IMR-90 (cell line): Measurements from ENCODE around the gene EIF2AK2. TPM values are rescaled to one million over a fixed set of nuclear protein-coding genes. Genes with fewer than 3 reads are reported as not detected.

Source experiments
- ATAC-seq: fragments of 200-7000 bp; cut with Tn5 transposase; 2 replicates; pipeline ENCODE4 v1.9.1; 2020; ENCODE audit warnings: low read depth, mild to moderate bottlenecking, moderate library complexity
- BruUV-seq: library from RNA; stranded (reverse); fragments of 400-500 nt; replicated peaks from 2 replicates; lab custom pipeline; 2021; lab: Mats Ljungman, UMichigan
- CTCF ChIA-PET: fragments of 300-600 bp; formaldehyde crosslinking; extraction: SDS; loops from one replicate; lab custom pipeline; 2021; ENCODE audit warnings: antibody characterized with exemption; lab: Yijun Ruan, JAX
- POLR2A ChIA-PET: fragments of 300-600 bp; sonication (Branson Sonifier 250); formaldehyde crosslinking; loops from one replicate; lab custom pipeline; 2022; ENCODE audit warnings: antibody characterized with exemption; ENCODE audit not compliant: unreplicated experiment; lab: Charles Lee
- DNase-seq: peaks from one replicate; pipeline ENCODE4 v3.0.0; 2013
- H2AFZ ChIP-seq: replicated peaks from 2 replicates; pipeline ENCODE3; 2013; ENCODE audit warnings: low read length, mild to moderate bottlenecking; ENCODE audit not compliant: poor library complexity
- H2AK5ac ChIP-seq: 2 replicates; pipeline ENCODE4 v1.6.1; 2013; ENCODE audit warnings: low read depth, low read length, inconsistent platforms
- H2AK9ac ChIP-seq: replicated peaks from 2 replicates; pipeline ENCODE3; 2013; ENCODE audit warnings: mild to moderate bottlenecking, low read depth, low read length, moderate library complexity; ENCODE audit not compliant: poor library complexity
- H2BK120ac ChIP-seq: 2 replicates; pipeline ENCODE4 v1.6.1; 2013; ENCODE audit warnings: low read depth, low read length, inconsistent platforms
- H2BK15ac ChIP-seq: 3 replicates; pipeline ENCODE4 v1.6.1; 2013; ENCODE audit warnings: low read depth, low read length, inconsistent platforms
- H2BK20ac ChIP-seq: 2 replicates; pipeline ENCODE4 v1.6.1; 2013; ENCODE audit warnings: low read depth, mild to moderate bottlenecking, inconsistent platforms, low read length, moderate library complexity
- H2BK5ac ChIP-seq: 2 replicates; pipeline ENCODE4 v1.6.1; 2013; ENCODE audit warnings: mild to moderate bottlenecking, low read depth, low read length, inconsistent platforms; ENCODE audit not compliant: poor library complexity, severe bottlenecking
- H3K14ac ChIP-seq: replicated peaks from 2 replicates; pipeline ENCODE4 v1.6.1; 2013; ENCODE audit warnings: low read depth, low read length, inconsistent platforms
- H3K18ac ChIP-seq: 2 replicates; pipeline ENCODE4 v1.6.1; 2013; ENCODE audit warnings: low read depth, low read length, control low read depth
- H3K23ac ChIP-seq: 2 replicates; pipeline ENCODE4 v1.6.1; 2013; ENCODE audit warnings: low read depth, low read length, inconsistent platforms
- H3K27ac ChIP-seq: 2 replicates; pipeline ENCODE4 v1.5.1; 2013; ENCODE audit warnings: mild to moderate bottlenecking, control low read depth, low read length; ENCODE audit not compliant: insufficient read depth
- H3K27me3 ChIP-seq: 2 replicates; pipeline ENCODE4 v1.6.1; 2013; ENCODE audit warnings: low read length; ENCODE audit not compliant: control insufficient read depth, insufficient read depth
- H3K36me3 ChIP-seq: 2 replicates; pipeline ENCODE4 v1.6.1; 2013; ENCODE audit warnings: low read length, mixed read lengths; ENCODE audit not compliant: control insufficient read depth, insufficient read depth
- H3K4ac ChIP-seq: 2 replicates; pipeline ENCODE4 v1.6.1; 2013; ENCODE audit warnings: low read depth, low read length, inconsistent platforms
- H3K4me1 ChIP-seq: 2 replicates; pipeline ENCODE4 v1.6.1; 2013; ENCODE audit warnings: low read length, mixed read lengths; ENCODE audit not compliant: control insufficient read depth, insufficient read depth
- H3K4me2 ChIP-seq: 2 replicates; pipeline ENCODE4 v1.6.1; 2013; ENCODE audit warnings: low read depth, mild to moderate bottlenecking, control low read depth, low read length, moderate library complexity
- H3K4me3 ChIP-seq: 2 replicates; pipeline ENCODE4 v1.5.1; 2013; ENCODE audit warnings: low read depth, mild to moderate bottlenecking, control low read depth, low read length, moderate library complexity; ENCODE audit not compliant: insufficient read depth
- H3K56ac ChIP-seq: 2 replicates; pipeline ENCODE4 v1.6.1; 2013; ENCODE audit warnings: low read length, inconsistent platforms; ENCODE audit not compliant: insufficient read depth; ENCODE audit errors: extremely low read depth
- H3K79me1 ChIP-seq, 2 experiments: 2 replicates each; pipeline ENCODE4 v1.6.1; 2013; ENCODE audit warnings: low read length in 2 of 2, inconsistent platforms in 1 of 2, low read depth in 1 of 2
- H3K9ac ChIP-seq: 2 replicates; pipeline ENCODE4 v1.6.1; 2013; ENCODE audit warnings: low read depth, low read length, control low read depth
- H3K9me1 ChIP-seq: 2 replicates; pipeline ENCODE4 v1.6.1; 2013; ENCODE audit warnings: low read length, inconsistent platforms; ENCODE audit not compliant: insufficient read depth
- H3K9me3 ChIP-seq: 2 replicates; pipeline ENCODE4 v1.6.1; 2013; ENCODE audit warnings: low read length; ENCODE audit not compliant: control insufficient read depth, insufficient read depth
- H4K20me1 ChIP-seq: 2 replicates; pipeline ENCODE4 v1.6.1; 2013; ENCODE audit warnings: low read length, inconsistent platforms; ENCODE audit not compliant: insufficient read depth
- H4K5ac ChIP-seq: 2 replicates; pipeline ENCODE4 v1.6.1; 2013; ENCODE audit warnings: mild to moderate bottlenecking, low read depth, low read length, control low read depth
- H4K8ac ChIP-seq, 2 experiments: 2 replicates each; pipeline ENCODE4 v1.6.1; 2013; ENCODE audit warnings: low read depth in 2 of 2, low read length in 2 of 2, control low read depth in 1 of 2, inconsistent platforms in 1 of 2
- H4K91ac ChIP-seq: 2 replicates; pipeline ENCODE4 v1.6.1; 2013; ENCODE audit warnings: low read depth, low read length, inconsistent platforms; ENCODE audit not compliant: insufficient read depth
- WGBS, 2 experiments: methylation state at CpG; one replicate each; pipeline versions ENCODE4 v1.1.5 to v1.1.7; 2013; ENCODE audit warnings: missing lambda C conversion rate in 2 of 2; ENCODE audit not compliant: insufficient read length in 1 of 2; ENCODE audit errors: extremely low coverage in 2 of 2; 5-methylcytosine and 5-hydroxymethylcytosine counted together
- dilution Hi-C: fragments of 300-500 bp; cut with HindIII; formaldehyde crosslinking; loops from one replicate; pipeline ENCODE4 v1.14.3; 2018; ENCODE audit warnings: low sequenced_read_pairs; ENCODE audit not compliant: unreplicated experiment
- in situ Hi-C: fragments of 300-500 bp; cut with MboI; formaldehyde crosslinking; loops from 3 replicates; pipeline ENCODE4 v1.14.3; 2019; ENCODE audit warnings: low sequenced_read_pairs, inconsistent platforms, mixed read lengths
- intact Hi-C: fragments of 100-400 bp; cut with micrococcal nuclease; formaldehyde crosslinking; loops from 2 replicates; pipeline ENCODE4 v1.10.0; 2022
- polyA plus RNA-seq, 3 experiments: library from polyadenylated mRNA; depleted of rRNA; stranded (reverse); fragments of >200 nt; gene quantifications; 2 replicates each; pipeline ENCODE4 v1.2.3, GENCODE V29; 2012; ENCODE audit warnings: low replicate concordance in 1 of 3
- total RNA-seq: library from RNA; depleted of rRNA; stranded (reverse); fragments of >200 nt; gene quantifications from 2 replicates; pipeline ENCODE4 v1.2.3, GENCODE V29; 2012
- TF ChIP-seq, protein P1 (sequence below): fragments of 150-350 bp; IDR thresholded peaks from 2 replicates; pipeline ENCODE4 v1.6.1; 2016; ENCODE audit warnings: low read depth, mild to moderate bottlenecking, low read length, moderate library complexity, borderline replicate concordance

EIF2AK2 gene
- total and polyA plus RNA-seq, 2 of the 4 experiments (the other 2 are of a cell fraction) = 10.2 to 16.8 TPM

GRCh38 chr2:37198681-37199065 is 41.9 kb upstream of the EIF2AK2 start:
- BruUV-seq = no TSS peak
- dilution Hi-C loops (no loop called here), intact Hi-C loops (no loop called here), in situ Hi-C loops (no loop called here)
- Histone ChIP-seq H4K5ac (no peak overlapping the region), H2BK20ac (no peak overlapping the region), H3K9me1 (peaks cover 6% of the 10 kb centered on the region; the same call in 1 of the 2 replicates), H3K18ac (no peak overlapping the region), H3K9ac (no peak overlapping the region), H2BK5ac (no peak overlapping the region), H3K4ac (no peak overlapping the region), H4K8ac (no peak overlapping the region), H3K27ac (no peak overlapping the region), H2AK5ac (no peak overlapping the region), H2AK9ac (no peak overlapping the region), H3K14ac (no peak overlapping the region), H2BK15ac (no peak overlapping the region), H3K23ac (no peak overlapping the region), H3K36me3 (peaks cover 9% of the 10 kb centered on the region), H3K27me3 (no peaks in the 10 kb centered on the region), H2AFZ (no peak overlapping the region), H4K20me1 (peaks cover 11% of the 10 kb centered on the region; the same call in 1 of the 2 replicates), H3K4me2 (no peak overlapping the region), H2BK120ac (no peak overlapping the region), H4K91ac (no peak overlapping the region), H3K9me3 (peaks cover 2% of the 10 kb centered on the region), H3K56ac (no peak overlapping the region), H3K4me1 (peaks cover 4% of the 10 kb centered on the region; the same call in 1 of the 2 replicates), H3K79me1 (peaks cover 19 to 53% of the 10 kb centered on the region in 2 experiments), H3K4me3 (no peak overlapping the region)
- CTCF ChIA-PET = interaction anchor here (0.7 to 1.1 kb wide), 2 partner anchors 18 to 1295 kb away, joined by 3 read pairs; no protein-coding TSS in a partner anchor
- ATAC-seq = no peak
- TF ChIP-seq, protein P1, sequence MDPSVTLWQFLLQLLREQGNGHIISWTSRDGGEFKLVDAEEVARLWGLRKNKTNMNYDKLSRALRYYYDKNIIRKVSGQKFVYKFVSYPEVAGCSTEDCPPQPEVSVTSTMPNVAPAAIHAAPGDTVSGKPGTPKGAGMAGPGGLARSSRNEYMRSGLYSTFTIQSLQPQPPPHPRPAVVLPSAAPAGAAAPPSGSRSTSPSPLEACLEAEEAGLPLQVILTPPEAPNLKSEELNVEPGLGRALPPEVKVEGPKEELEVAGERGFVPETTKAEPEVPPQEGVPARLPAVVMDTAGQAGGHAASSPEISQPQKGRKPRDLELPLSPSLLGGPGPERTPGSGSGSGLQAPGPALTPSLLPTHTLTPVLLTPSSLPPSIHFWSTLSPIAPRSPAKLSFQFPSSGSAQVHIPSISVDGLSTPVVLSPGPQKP = no peak
- no peak for DNase-seq
- no CpG with 5 or more reads among the region's 8 CpGs for WGBS, 2 experiments
- POLR2A ChIA-PET = no interaction called here
